H1 (cell line): ENCODE data around the gene GRID1. TPM values are rescaled to one million over a fixed set of nuclear protein-coding genes. Genes with fewer than 3 reads are reported as not detected.

ENCODE experiments used
- EP300 ChIP-seq, 2 experiments: IDR thresholded peaks; 1 replicate in 1 of 2; 2 replicates in 1 of 2; pipeline ENCODE4 v1.6.1; 2011 to 2012; ENCODE audit warnings: low read depth in 2 of 2, low read length in 2 of 2, mild to moderate bottlenecking in 2 of 2, borderline replicate concordance in 1 of 2, inconsistent platforms in 1 of 2, moderate library complexity in 1 of 2
- GTF2F1 ChIP-seq: IDR thresholded peaks from 2 replicates; pipeline ENCODE4 v1.6.1; 2012; ENCODE audit warnings: low read depth, low read length, improper control_type of control experiment, borderline replicate concordance
- RAD21 ChIP-seq, 2 experiments: IDR thresholded peaks in 1 of 2; conservative IDR thresholded peaks in 1 of 2; 2 replicates each; pipeline ENCODE4 v1.6.1; 2011; ENCODE audit warnings: low read depth in 2 of 2, low read length in 2 of 2, improper control_type of control experiment in 1 of 2, inconsistent platforms in 1 of 2, mild to moderate bottlenecking in 1 of 2, moderate library complexity in 1 of 2
- SIN3A ChIP-seq, 2 experiments: IDR thresholded peaks in 1 of 2; conservative IDR thresholded peaks in 1 of 2; 2 replicates each; pipeline ENCODE4 v1.6.1; 2011 to 2012; ENCODE audit warnings: low read length in 2 of 2, improper control_type of control experiment in 1 of 2, low read depth in 1 of 2, mild to moderate bottlenecking in 1 of 2
- TAF1 ChIP-seq: IDR thresholded peaks from 2 replicates; pipeline ENCODE4 v1.6.1; 2011; ENCODE audit warnings: mild to moderate bottlenecking, low read depth, low read length
- TCF12 ChIP-seq: IDR thresholded peaks from 2 replicates; pipeline ENCODE4 v1.6.1; 2011; ENCODE audit warnings: low read depth, mild to moderate bottlenecking, low read length
- polyA plus RNA-seq, 7 experiments: library from polyadenylated mRNA; depleted of rRNA in 3 of 7; stranded (reverse) in 5 of 7; unstranded in 2 of 7; fragments of >200 nt in 5 of 7; fragments of 200-250 nt in 2 of 7; gene quantifications; 1 replicate in 5 of 7; 2 replicates in 1 of 7; 4 replicates in 1 of 7; pipeline versions ENCODE4 v1.2.1 to v1.2.3, GENCODE V29; 2011 to 2013; ENCODE audit warnings: missing spikeins in 2 of 7, mixed read lengths in 2 of 7
- total RNA-seq: library from RNA; stranded (reverse); fragmentation: NEBNext Ultra II Directional; extraction: Animal tissue kit (Norgen Biotek cat#: 25700); gene quantifications from 2 replicates; pipeline ENCODE4 v1.2.1, GENCODE V29; 2021
- TF ChIP-seq, protein P1 (sequence below), 3 experiments: IDR thresholded peaks; 1 replicate in 2 of 3; 2 replicates in 1 of 3; pipeline versions ENCODE4 v1.5.1 to v1.6.1; 2011; ENCODE audit warnings: low read length in 3 of 3, mild to moderate bottlenecking in 3 of 3, inconsistent platforms in 2 of 3, low read depth in 1 of 3, moderate library complexity in 1 of 3; ENCODE audit not compliant: insufficient read depth in 1 of 3; ENCODE audit errors: control extremely low read depth in 1 of 3

The GRID1 gene
- total and polyA plus RNA-seq, 2 of the 8 experiments (the other 6 are each of a cell fraction or from before 2014, with no cell fraction given): 0.22 to 0.30 TPM

DNA sequence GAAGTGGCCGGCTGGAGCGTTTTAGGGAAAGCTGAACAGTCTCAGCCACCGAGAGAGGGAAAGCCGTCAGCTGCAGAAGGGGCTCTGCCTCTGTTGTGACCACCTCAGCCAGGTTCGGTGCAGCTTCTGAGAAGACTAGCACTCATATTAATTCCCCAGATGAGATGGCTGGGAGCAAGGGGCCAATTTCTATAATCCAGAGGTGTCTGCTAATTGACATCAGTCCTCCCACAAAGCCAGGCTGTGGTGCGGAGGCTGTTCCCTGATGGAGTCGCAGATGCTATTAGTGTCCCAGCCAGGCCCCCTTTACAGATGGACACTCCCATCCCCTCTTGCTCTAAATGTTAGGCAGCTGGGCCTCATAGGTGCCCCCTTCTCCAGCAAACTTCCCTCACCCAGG is 133.5 kb downstream of the GRID1 start (continued):
- TF ChIP-seq TAF1: no peak
- TF ChIP-seq, protein P1, sequence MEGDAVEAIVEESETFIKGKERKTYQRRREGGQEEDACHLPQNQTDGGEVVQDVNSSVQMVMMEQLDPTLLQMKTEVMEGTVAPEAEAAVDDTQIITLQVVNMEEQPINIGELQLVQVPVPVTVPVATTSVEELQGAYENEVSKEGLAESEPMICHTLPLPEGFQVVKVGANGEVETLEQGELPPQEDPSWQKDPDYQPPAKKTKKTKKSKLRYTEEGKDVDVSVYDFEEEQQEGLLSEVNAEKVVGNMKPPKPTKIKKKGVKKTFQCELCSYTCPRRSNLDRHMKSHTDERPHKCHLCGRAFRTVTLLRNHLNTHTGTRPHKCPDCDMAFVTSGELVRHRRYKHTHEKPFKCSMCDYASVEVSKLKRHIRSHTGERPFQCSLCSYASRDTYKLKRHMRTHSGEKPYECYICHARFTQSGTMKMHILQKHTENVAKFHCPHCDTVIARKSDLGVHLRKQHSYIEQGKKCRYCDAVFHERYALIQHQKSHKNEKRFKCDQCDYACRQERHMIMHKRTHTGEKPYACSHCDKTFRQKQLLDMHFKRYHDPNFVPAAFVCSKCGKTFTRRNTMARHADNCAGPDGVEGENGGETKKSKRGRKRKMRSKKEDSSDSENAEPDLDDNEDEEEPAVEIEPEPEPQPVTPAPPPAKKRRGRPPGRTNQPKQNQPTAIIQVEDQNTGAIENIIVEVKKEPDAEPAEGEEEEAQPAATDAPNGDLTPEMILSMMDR (IDR thresholded peaks at IDR 0.05; ENCODE audit: control extremely low read depth in 1 of 3, insufficient read depth in 1 of 3, low read depth in 1 of 3, low read length in 3 of 3): no peak
- no peak for TF ChIP-seq GTF2F1
- no peak for TF ChIP-seq SIN3A (conservative IDR thresholded peaks at IDR 0.05 in 1 of 2, IDR thresholded peaks at IDR 0.05 in 1 of 2; ENCODE audit: low read depth in 1 of 2, low read length in 2 of 2)
- no peak for TF ChIP-seq RAD21 (IDR thresholded peaks at IDR 0.05 in 1 of 2, conservative IDR thresholded peaks at IDR 0.05 in 1 of 2; ENCODE audit: low read depth in 2 of 2, low read length in 2 of 2)
- no peak for TF ChIP-seq TCF12
- TF ChIP-seq EP300 (IDR thresholded peaks at IDR 0.05; ENCODE audit: borderline replicate concordance in 1 of 2, low read depth in 2 of 2, low read length in 2 of 2): no peak
